SU-DHL-6 (cell line): Measurements from ENCODE around the gene PALM2AKAP2.

Experiments used
- H2AFZ ChIP-seq: fragments of 200-600 bp; sonication (generic); 2 replicates; pipeline ENCODE4 v1.6.1; 2014; ENCODE audit warnings: low read depth, mild to moderate bottlenecking, moderate library complexity, mixed read lengths, antibody characterized with exemption, low read length; ENCODE audit not compliant: severe bottlenecking
- H3F3A ChIP-seq: fragments of 200-600 bp; shearing (Covaris generic); 2 replicates; pipeline ENCODE4 v1.6.0; 2016; ENCODE audit warnings: antibody characterized with exemption, mild to moderate bottlenecking; ENCODE audit not compliant: insufficient read depth
- H3K27ac ChIP-seq: fragments of 200-600 bp; sonication (generic); 2 replicates; pipeline ENCODE4 v1.5.1; 2016; ENCODE audit warnings: low read depth, mild to moderate bottlenecking, low read length, moderate library complexity, mixed read lengths
- H3K27me3 ChIP-seq: fragments of 200-600 bp; sonication (generic), shearing (Covaris generic); 2 replicates; pipeline ENCODE4 v1.6.0; 2014; ENCODE audit warnings: mild to moderate bottlenecking, low read length
- H3K36me3 ChIP-seq: fragments of 200-600 bp; sonication (generic); 2 replicates; pipeline ENCODE4 v1.6.1; 2014; ENCODE audit warnings: mild to moderate bottlenecking, low read length, mixed read lengths
- H3K4me2 ChIP-seq: fragments of 300-600, 200-600 bp; shearing (Covaris generic), sonication (generic); 2 replicates; pipeline ENCODE4 v1.6.0; 2014; ENCODE audit warnings: low read length, low read depth, mild to moderate bottlenecking; ENCODE audit not compliant: poor library complexity, severe bottlenecking
- H3K4me3 ChIP-seq: fragments of 200-600 bp; sonication (generic); 2 replicates; pipeline ENCODE4 v1.5.1; 2014; ENCODE audit warnings: antibody characterized with exemption, low read length, mild to moderate bottlenecking, mixed read lengths; ENCODE audit not compliant: insufficient read depth, poor library complexity, severe bottlenecking
- H3K79me2 ChIP-seq: fragments of 200-600 bp; sonication (generic); 2 replicates; pipeline ENCODE4 v1.6.1; 2014; ENCODE audit warnings: mild to moderate bottlenecking, low read length, moderate library complexity; ENCODE audit not compliant: insufficient read depth
- H3K9ac ChIP-seq: fragments of 200-600 bp; sonication (generic); 2 replicates; pipeline ENCODE4 v1.7.0; 2014; ENCODE audit warnings: mild to moderate bottlenecking, low read length
- H3K9me2 ChIP-seq: fragments of 200-600 bp; sonication (generic); replicated peaks from 2 replicates; pipeline ENCODE4 v1.6.1; 2014; ENCODE audit warnings: low read length; ENCODE audit not compliant: insufficient read depth
- H3K9me3 ChIP-seq: fragments of 200-600 bp; sonication (generic); 2 replicates; pipeline ENCODE4 v1.6.1; 2014; ENCODE audit warnings: low read length, mixed read lengths; ENCODE audit not compliant: insufficient read depth
- H4K20me1 ChIP-seq: fragments of 200-600 bp; sonication (generic); 2 replicates; pipeline ENCODE4 v1.6.1; 2014; ENCODE audit warnings: low read depth, mild to moderate bottlenecking, antibody characterized with exemption, low read length, moderate library complexity, mixed read lengths
- CTCF ChIP-seq: fragments of 200-600 bp; sonication (generic); IDR thresholded peaks from one replicate; pipeline ENCODE4 v1.5.1; 2017; ENCODE audit warnings: antibody characterized with exemption, mild to moderate bottlenecking, low read length, moderate library complexity; ENCODE audit not compliant: insufficient read depth, poor library complexity, severe bottlenecking
- EZH2phosphoT487 ChIP-seq: fragments of 200-600 bp; sonication (generic), shearing (Covaris generic); conservative IDR thresholded peaks from 2 replicates; pipeline ENCODE4 v1.6.1; 2018; ENCODE audit warnings: mild to moderate bottlenecking, antibody characterized with exemption, low read length, moderate library complexity, mixed read lengths

Gene PALM2AKAP2

GRCh38 chr9:109734814-109735213 lies 45.2 kb upstream of the PALM2AKAP2 start:
- Histone ChIP-seq H4K20me1 (no peaks in the 10 kb centered on the region), H3K27ac (no peak overlapping the region), H3K9ac (no peak overlapping the region), H2AFZ (no peak overlapping the region), H3K36me3 (no peaks in the 10 kb centered on the region), H3F3A (no peaks in the 10 kb centered on the region), H3K4me2 (no peak overlapping the region), H3K9me3 (no peaks in the 10 kb centered on the region), H3K27me3 (no peaks in the 10 kb centered on the region), H3K9me2 (no peaks in the 10 kb centered on the region), H3K79me2 (no peaks in the 10 kb centered on the region), H3K4me3 (no peak overlapping the region)
- TF ChIP-seq EZH2phosphoT487 (no peak), CTCF (no peak)

GRCh38 chr9:109735801-109736200 lies 44.2 kb upstream of the PALM2AKAP2 start:
- Histone ChIP-seq H3K4me2 (no peak overlapping the region), H3K9me3 (no peaks in the 10 kb centered on the region)
- no peak for TF ChIP-seq CTCF
- no peak for TF ChIP-seq EZH2phosphoT487

GRCh38 chr9:109737295-109737694 lies 42.7 kb upstream of the PALM2AKAP2 start:
- Histone ChIP-seq H3F3A (no peaks in the 10 kb centered on the region), H4K20me1 (no peaks in the 10 kb centered on the region), H3K4me3 (no peak overlapping the region), H3K27ac (no peak overlapping the region), H3K4me2 (no peak overlapping the region), H3K36me3 (no peaks in the 10 kb centered on the region), H3K9me3 (no peaks in the 10 kb centered on the region), H3K9ac (no peak overlapping the region), H3K9me2 (no peaks in the 10 kb centered on the region), H3K79me2 (no peaks in the 10 kb centered on the region), H2AFZ (no peak overlapping the region), H3K27me3 (no peaks in the 10 kb centered on the region)
- TF ChIP-seq CTCF: no peak
- TF ChIP-seq EZH2phosphoT487: no peak

More at GRCh38 chr9:109735801-109736200, 44.2 kb upstream of the PALM2AKAP2 start:
- Histone ChIP-seq H4K20me1 (no peaks in the 10 kb centered on the region), H3K9ac (no peak overlapping the region), H3K27ac (no peak overlapping the region), H3F3A (no peaks in the 10 kb centered on the region), H3K9me2 (no peaks in the 10 kb centered on the region), H3K27me3 (no peaks in the 10 kb centered on the region), H3K36me3 (no peaks in the 10 kb centered on the region), H2AFZ (no peak overlapping the region), H3K79me2 (no peaks in the 10 kb centered on the region), H3K4me3 (no peak overlapping the region)

GRCh38 chr9:109739760-109740159 lies 40.2 kb upstream of the PALM2AKAP2 start:
- H3F3A ChIP-seq: no peaks in the 10 kb centered on the region
- no peak overlapping the region for H3K4me2 ChIP-seq
- no peaks in the 10 kb centered on the region for H3K79me2 ChIP-seq
- H2AFZ ChIP-seq: no peak overlapping the region
- H3K27me3 ChIP-seq: no peaks in the 10 kb centered on the region
- H3K36me3 ChIP-seq: no peaks in the 10 kb centered on the region
- no peaks in the 10 kb centered on the region for H3K9me2 ChIP-seq
- TF ChIP-seq EZH2phosphoT487 (no peak), CTCF (no peak)
- H3K9ac ChIP-seq: no peak overlapping the region
- no peaks in the 10 kb centered on the region for H3K9me3 ChIP-seq
- H3K27ac ChIP-seq: no peak overlapping the region
- H4K20me1 ChIP-seq: no peaks in the 10 kb centered on the region
- H3K4me3 ChIP-seq: no peak overlapping the region
